ENCODE measurements around the gene EFL1.

DNA sequence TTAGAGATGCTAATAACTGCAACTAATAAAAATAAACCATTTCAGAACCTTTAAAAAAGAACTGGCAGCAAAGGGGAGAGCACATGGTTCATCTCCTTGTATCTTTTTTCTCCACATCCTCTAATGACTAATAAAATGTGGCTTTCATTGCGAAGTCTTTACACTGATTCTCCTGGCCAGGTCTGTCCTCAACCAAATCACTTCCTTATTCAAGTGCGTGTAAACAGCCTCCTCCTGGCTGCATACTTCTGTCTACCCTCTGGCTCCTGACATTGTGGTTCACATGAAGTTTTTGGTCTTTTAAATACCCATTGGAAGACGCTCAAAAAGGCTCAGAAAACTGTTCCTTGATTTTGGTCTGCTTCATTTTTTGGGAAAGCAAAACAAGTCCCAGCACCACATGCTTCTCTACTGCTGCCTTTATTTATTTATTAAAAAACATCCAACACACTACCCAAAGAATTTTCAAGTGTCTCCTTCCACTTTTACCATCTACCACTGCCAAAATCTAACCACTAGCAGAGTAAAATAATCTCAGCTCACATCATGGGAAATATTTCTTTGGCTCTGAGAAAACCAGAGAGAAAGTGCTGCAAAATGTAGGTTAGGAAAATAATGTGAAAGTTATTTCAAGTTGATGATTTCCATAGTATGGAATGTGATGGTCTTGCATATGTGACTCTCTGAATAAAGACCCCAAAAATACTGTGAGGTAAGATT, 85.1 kb downstream of the EFL1 start:
- TF ChIP-seq, protein P1, sequence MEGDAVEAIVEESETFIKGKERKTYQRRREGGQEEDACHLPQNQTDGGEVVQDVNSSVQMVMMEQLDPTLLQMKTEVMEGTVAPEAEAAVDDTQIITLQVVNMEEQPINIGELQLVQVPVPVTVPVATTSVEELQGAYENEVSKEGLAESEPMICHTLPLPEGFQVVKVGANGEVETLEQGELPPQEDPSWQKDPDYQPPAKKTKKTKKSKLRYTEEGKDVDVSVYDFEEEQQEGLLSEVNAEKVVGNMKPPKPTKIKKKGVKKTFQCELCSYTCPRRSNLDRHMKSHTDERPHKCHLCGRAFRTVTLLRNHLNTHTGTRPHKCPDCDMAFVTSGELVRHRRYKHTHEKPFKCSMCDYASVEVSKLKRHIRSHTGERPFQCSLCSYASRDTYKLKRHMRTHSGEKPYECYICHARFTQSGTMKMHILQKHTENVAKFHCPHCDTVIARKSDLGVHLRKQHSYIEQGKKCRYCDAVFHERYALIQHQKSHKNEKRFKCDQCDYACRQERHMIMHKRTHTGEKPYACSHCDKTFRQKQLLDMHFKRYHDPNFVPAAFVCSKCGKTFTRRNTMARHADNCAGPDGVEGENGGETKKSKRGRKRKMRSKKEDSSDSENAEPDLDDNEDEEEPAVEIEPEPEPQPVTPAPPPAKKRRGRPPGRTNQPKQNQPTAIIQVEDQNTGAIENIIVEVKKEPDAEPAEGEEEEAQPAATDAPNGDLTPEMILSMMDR (IDR thresholded peaks at IDR 0.05): no peak
- no peak for TF ChIP-seq BHLHE40 (IDR thresholded peaks at IDR 0.05; ENCODE audit: low read depth, low read length)
- no peak for TF ChIP-seq KDM5A (IDR thresholded peaks at IDR 0.05)
- TF ChIP-seq, protein P2, sequence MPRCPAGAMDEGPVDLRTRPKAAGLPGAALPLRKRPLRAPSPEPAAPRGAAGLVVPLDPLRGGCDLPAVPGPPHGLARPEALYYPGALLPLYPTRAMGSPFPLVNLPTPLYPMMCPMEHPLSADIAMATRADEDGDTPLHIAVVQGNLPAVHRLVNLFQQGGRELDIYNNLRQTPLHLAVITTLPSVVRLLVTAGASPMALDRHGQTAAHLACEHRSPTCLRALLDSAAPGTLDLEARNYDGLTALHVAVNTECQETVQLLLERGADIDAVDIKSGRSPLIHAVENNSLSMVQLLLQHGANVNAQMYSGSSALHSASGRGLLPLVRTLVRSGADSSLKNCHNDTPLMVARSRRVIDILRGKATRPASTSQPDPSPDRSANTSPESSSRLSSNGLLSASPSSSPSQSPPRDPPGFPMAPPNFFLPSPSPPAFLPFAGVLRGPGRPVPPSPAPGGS (IDR thresholded peaks at IDR 0.05): no peak
- TF ChIP-seq EHMT2 (IDR thresholded peaks at IDR 0.05; ENCODE audit: low read depth): no peak
- TF ChIP-seq, protein P3, sequence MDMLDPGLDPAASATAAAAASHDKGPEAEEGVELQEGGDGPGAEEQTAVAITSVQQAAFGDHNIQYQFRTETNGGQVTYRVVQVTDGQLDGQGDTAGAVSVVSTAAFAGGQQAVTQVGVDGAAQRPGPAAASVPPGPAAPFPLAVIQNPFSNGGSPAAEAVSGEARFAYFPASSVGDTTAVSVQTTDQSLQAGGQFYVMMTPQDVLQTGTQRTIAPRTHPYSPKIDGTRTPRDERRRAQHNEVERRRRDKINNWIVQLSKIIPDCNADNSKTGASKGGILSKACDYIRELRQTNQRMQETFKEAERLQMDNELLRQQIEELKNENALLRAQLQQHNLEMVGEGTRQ (IDR thresholded peaks at IDR 0.05): no peak
- TF ChIP-seq, protein P4, sequence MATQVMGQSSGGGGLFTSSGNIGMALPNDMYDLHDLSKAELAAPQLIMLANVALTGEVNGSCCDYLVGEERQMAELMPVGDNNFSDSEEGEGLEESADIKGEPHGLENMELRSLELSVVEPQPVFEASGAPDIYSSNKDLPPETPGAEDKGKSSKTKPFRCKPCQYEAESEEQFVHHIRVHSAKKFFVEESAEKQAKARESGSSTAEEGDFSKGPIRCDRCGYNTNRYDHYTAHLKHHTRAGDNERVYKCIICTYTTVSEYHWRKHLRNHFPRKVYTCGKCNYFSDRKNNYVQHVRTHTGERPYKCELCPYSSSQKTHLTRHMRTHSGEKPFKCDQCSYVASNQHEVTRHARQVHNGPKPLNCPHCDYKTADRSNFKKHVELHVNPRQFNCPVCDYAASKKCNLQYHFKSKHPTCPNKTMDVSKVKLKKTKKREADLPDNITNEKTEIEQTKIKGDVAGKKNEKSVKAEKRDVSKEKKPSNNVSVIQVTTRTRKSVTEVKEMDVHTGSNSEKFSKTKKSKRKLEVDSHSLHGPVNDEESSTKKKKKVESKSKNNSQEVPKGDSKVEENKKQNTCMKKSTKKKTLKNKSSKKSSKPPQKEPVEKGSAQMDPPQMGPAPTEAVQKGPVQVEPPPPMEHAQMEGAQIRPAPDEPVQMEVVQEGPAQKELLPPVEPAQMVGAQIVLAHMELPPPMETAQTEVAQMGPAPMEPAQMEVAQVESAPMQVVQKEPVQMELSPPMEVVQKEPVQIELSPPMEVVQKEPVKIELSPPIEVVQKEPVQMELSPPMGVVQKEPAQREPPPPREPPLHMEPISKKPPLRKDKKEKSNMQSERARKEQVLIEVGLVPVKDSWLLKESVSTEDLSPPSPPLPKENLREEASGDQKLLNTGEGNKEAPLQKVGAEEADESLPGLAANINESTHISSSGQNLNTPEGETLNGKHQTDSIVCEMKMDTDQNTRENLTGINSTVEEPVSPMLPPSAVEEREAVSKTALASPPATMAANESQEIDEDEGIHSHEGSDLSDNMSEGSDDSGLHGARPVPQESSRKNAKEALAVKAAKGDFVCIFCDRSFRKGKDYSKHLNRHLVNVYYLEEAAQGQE (IDR thresholded peaks at IDR 0.05): no peak
- no peak for TF ChIP-seq FOXS1 (CRISPR knock-in tag; IDR thresholded peaks at IDR 0.05)
- TF ChIP-seq POLR2A (IDR thresholded peaks at IDR 0.05; ENCODE audit: low read length): no peak
- TF ChIP-seq POLR2AphosphoS2 (conservative IDR thresholded peaks at IDR 0.05; ENCODE audit: low read length): no peak
- TF ChIP-seq, protein P5, sequence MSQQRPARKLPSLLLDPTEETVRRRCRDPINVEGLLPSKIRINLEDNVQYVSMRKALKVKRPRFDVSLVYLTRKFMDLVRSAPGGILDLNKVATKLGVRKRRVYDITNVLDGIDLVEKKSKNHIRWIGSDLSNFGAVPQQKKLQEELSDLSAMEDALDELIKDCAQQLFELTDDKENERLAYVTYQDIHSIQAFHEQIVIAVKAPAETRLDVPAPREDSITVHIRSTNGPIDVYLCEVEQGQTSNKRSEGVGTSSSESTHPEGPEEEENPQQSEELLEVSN (IDR thresholded peaks at IDR 0.05; ENCODE audit: borderline replicate concordance, low read depth): no peak
- no peak for TF ChIP-seq EP300 (IDR thresholded peaks at IDR 0.05)
